Prostate gland (tissue), 2 donors: Measurements from ENCODE around the gene MEPCE.

Source experiments
- POLR2A ChIP-seq: fragments of 450-650 bp; IDR thresholded peaks from one replicate; pipeline ENCODE4 v1.6.1; 2016; ENCODE audit warnings: antibody characterized with exemption, mild to moderate bottlenecking
- POLR2AphosphoS5 ChIP-seq: sonication (generic); formaldehyde crosslinking; IDR thresholded peaks from one replicate; pipeline ENCODE4 v1.6.1; 2017; ENCODE audit warnings: antibody characterized with exemption
- TF ChIP-seq, protein P1 (sequence below), 4 experiments: fragments of 200-600 bp in 2 of 4; fragments of 450-650 bp in 2 of 4; sonication (generic) in 2 of 4; IDR thresholded peaks; 1 replicate in 3 of 4; 2 replicates in 1 of 4; pipeline ENCODE4 v1.5.1; 2016 to 2019; ENCODE audit warnings: antibody characterized with exemption in 4 of 4, mild to moderate bottlenecking in 2 of 4, moderate library complexity in 2 of 4

DNA sequence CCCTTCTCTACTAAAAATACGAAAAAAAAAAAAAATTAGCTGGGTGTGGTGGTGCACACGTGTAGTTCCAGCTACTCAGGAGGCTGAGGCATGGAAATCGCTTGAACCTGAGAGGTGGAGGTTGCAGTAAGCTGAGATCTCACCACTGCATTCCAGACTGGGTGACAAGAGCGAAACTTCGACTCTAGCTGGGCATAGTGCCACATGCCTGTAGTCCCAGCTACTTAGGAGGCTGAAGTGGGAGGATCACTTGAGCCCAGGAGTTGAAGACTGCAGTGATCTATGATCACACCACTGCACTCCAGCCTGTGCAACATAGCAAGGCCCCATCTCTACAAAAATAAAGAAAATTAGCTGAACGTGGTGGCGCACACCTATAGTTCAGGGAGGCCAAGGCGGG lies 35.7 kb downstream of the MEPCE start:
- TF ChIP-seq POLR2AphosphoS5 = no peak
- TF ChIP-seq, protein P1, sequence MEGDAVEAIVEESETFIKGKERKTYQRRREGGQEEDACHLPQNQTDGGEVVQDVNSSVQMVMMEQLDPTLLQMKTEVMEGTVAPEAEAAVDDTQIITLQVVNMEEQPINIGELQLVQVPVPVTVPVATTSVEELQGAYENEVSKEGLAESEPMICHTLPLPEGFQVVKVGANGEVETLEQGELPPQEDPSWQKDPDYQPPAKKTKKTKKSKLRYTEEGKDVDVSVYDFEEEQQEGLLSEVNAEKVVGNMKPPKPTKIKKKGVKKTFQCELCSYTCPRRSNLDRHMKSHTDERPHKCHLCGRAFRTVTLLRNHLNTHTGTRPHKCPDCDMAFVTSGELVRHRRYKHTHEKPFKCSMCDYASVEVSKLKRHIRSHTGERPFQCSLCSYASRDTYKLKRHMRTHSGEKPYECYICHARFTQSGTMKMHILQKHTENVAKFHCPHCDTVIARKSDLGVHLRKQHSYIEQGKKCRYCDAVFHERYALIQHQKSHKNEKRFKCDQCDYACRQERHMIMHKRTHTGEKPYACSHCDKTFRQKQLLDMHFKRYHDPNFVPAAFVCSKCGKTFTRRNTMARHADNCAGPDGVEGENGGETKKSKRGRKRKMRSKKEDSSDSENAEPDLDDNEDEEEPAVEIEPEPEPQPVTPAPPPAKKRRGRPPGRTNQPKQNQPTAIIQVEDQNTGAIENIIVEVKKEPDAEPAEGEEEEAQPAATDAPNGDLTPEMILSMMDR (IDR thresholded peaks at IDR 0.05) = no peak
- no peak for TF ChIP-seq POLR2A
